GM06990 (cell line): ENCODE measurements around the gene SCOC.

Experiments
- DNase-seq: peaks from one replicate; pipeline ENCODE4 v3.0.0-alpha.2; 2011; ENCODE audit not compliant: insufficient read length; ENCODE audit errors: extremely low read depth
- H3K27me3 ChIP-seq: replicated peaks from 2 replicates; pipeline ENCODE4 v1.6.0; 2011; ENCODE audit warnings: low read length; ENCODE audit not compliant: control insufficient read depth, insufficient read depth
- H3K36me3 ChIP-seq: 2 replicates; pipeline ENCODE4 v1.5.1; 2011; ENCODE audit warnings: low read length; ENCODE audit not compliant: control insufficient read depth, insufficient read depth
- H3K4me3 ChIP-seq: replicated peaks from 2 replicates; pipeline ENCODE4 v1.5.1; 2011; ENCODE audit warnings: low read depth, mild to moderate bottlenecking, control low read depth, low read length
- TF ChIP-seq, protein P1 (sequence below): IDR thresholded peaks from 2 replicates; pipeline ENCODE4 v1.5.1; 2011; ENCODE audit warnings: low read length, control low read depth, mild to moderate bottlenecking, inconsistent platforms; ENCODE audit not compliant: insufficient read depth, poor library complexity, severe bottlenecking

SCOC gene

DNA sequence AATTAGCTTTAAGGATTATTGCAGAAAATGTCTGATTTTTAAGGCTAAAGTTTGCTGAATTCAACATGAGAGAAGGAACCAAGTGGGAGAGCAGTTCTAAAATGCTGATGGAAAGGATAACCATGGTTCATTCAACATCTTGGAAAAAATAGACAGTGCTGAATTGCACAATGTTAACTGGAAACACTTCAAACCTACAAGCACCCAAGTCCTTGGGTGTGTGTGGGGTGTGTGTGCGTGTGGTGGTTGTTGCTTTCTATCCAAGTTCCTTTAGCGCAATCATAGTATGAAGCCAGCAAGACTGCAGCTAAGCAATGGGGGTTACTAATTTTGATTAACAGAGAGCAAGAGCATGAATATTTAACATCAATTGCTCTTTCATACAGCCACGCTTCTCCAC, 29.3 kb upstream of the SCOC start:
- no peak for DNase-seq
- H3K4me3 ChIP-seq, result no peak overlapping the region

DNA sequence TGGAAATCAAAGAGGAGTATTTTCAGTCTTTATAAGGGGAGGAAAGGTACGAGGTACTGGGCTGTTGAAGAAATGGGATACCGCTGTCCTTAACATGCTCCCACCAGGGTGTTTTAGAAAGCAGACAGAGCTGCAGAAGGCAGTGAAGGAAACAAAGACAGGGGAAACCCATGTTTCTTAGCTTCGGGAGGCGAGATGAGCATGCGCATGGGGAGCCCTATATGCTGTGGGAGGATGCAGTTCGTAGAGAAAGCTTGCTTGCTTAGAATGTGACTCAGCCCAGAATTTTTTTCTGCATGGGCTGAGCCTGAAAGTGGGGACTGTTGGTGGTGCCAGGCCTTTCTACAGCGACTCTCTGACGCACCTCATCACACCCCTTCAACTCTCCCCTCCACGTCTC, 28.8 kb upstream of the SCOC start:
- no peak for DNase-seq
- TF ChIP-seq, protein P1, sequence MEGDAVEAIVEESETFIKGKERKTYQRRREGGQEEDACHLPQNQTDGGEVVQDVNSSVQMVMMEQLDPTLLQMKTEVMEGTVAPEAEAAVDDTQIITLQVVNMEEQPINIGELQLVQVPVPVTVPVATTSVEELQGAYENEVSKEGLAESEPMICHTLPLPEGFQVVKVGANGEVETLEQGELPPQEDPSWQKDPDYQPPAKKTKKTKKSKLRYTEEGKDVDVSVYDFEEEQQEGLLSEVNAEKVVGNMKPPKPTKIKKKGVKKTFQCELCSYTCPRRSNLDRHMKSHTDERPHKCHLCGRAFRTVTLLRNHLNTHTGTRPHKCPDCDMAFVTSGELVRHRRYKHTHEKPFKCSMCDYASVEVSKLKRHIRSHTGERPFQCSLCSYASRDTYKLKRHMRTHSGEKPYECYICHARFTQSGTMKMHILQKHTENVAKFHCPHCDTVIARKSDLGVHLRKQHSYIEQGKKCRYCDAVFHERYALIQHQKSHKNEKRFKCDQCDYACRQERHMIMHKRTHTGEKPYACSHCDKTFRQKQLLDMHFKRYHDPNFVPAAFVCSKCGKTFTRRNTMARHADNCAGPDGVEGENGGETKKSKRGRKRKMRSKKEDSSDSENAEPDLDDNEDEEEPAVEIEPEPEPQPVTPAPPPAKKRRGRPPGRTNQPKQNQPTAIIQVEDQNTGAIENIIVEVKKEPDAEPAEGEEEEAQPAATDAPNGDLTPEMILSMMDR, result no peak

More for the DNA sequence above, 29.3 kb upstream of the SCOC start:
- TF ChIP-seq, protein P1, result no peak
- Histone ChIP-seq H3K27me3 (no peaks in the 10 kb centered on the region), H3K36me3 (no peaks in the 10 kb centered on the region)

GRCh38 chr4:140346136-140346535, 27.3 kb upstream of the SCOC start:
- TF ChIP-seq, protein P1, result no peak
- H3K36me3 ChIP-seq, result no peaks in the 10 kb centered on the region
- no peak overlapping the region for H3K4me3 ChIP-seq
- H3K27me3 ChIP-seq, result no peaks in the 10 kb centered on the region
- no peak for DNase-seq

More for the DNA sequence above, 28.8 kb upstream of the SCOC start:
- Histone ChIP-seq H3K4me3 (no peak overlapping the region), H3K27me3 (no peaks in the 10 kb centered on the region), H3K36me3 (no peaks in the 10 kb centered on the region)

DNA sequence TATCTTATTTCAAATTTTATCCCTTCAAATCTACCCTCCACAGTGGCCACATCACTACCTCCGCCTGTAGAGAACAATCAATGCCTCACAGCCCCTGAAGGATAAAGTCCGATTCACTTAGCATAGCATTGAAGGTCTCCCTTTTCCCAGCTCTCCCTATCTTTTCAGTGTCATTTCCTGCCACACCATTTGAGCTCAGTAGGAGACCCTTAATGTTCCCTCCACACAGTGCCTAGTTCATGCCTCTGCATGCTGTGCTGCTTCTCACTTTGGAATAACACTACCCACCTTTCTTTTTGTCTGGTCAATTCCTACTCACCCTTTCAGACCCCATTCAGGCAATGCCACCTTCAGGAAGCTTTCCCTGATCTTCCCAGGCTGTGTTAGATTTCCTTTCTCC, 23.6 kb upstream of the SCOC start:
- no peaks in the 10 kb centered on the region; the same call in 1 of the 2 replicates for H3K27me3 ChIP-seq
- H3K36me3 ChIP-seq, result no peaks in the 10 kb centered on the region
- no peak overlapping the region for H3K4me3 ChIP-seq
- DNase-seq, result no peak
- TF ChIP-seq, protein P1, result no peak

GRCh38 chr4:140351093-140352075, 22.1 kb upstream of the SCOC start:
- TF ChIP-seq, protein P1, result no peak

More at GRCh38 chr4:140351093-140352075, 22.1 kb upstream of the SCOC start:
- H3K36me3 ChIP-seq, result no peaks in the 10 kb centered on the region
- no peak overlapping the region for H3K4me3 ChIP-seq
- no peaks in the 10 kb centered on the region; the same call in 1 of the 2 replicates for H3K27me3 ChIP-seq
- no peak for DNase-seq
